Measurements from ENCODE around the gene ECE2.

- TF ChIP-seq YY1 (IDR thresholded peaks at IDR 0.05; ENCODE audit: insufficient read depth, insufficient read length) (no peak), ZNF274 (IDR thresholded peaks at IDR 0.05; ENCODE audit: low read depth, low read length) (no peak), SUZ12 (IDR thresholded peaks at IDR 0.05; ENCODE audit: extremely low read depth, insufficient read depth, insufficient read length) (no peak)
Observed at GRCh38 chr3:184234224-184234623, 41.6 kb upstream of the ECE2 start.

Measured in NT2/D1 (cell line).